T-helper 17 cell (primary cell): ENCODE data around the gene TBX1. TPM values are rescaled to one million over a fixed set of nuclear protein-coding genes. Genes with fewer than 3 reads are reported as not detected.

Experiments
- ATAC-seq: fragments of 150-1000 bp; cut with Tn5 transposase; 2 replicates; pipeline ENCODE4 v1.10.0; 2021; ENCODE audit warnings: mild to moderate bottlenecking, moderate library complexity
- DNase-seq, 3 donors: peaks; one replicate each; pipeline versions ENCODE4 v3.0.0 to v3.0.0-alpha.2; 2020 to 2021
- H3K9me3 ChIP-seq: one replicate; pipeline ENCODE4 v1.7.0; 2013; ENCODE audit warnings: low read length, mild to moderate bottlenecking; ENCODE audit not compliant: control insufficient read depth, poor library complexity, severe bottlenecking
- H3K27ac Mint-ChIP-seq: one replicate; pipeline ENCODE4 v1.8.0; 2022; ENCODE audit warnings: mild to moderate bottlenecking, moderate library complexity, mixed read lengths
- H3K27me3 Mint-ChIP-seq: one replicate; pipeline ENCODE4 v1.8.0; 2022; ENCODE audit warnings: mixed read lengths
- H3K36me3 Mint-ChIP-seq: one replicate; pipeline ENCODE4 v1.8.0; 2022; ENCODE audit warnings: low read depth, mixed read lengths
- H3K4me1 Mint-ChIP-seq: one replicate; pipeline ENCODE4 v1.8.0; 2022; ENCODE audit warnings: mild to moderate bottlenecking, mixed read lengths
- H3K4me3 Mint-ChIP-seq: one replicate; pipeline ENCODE4 v1.8.0; 2022; ENCODE audit warnings: mild to moderate bottlenecking, moderate library complexity, mixed read lengths
- total RNA-seq, 4 donors: library from RNA in 2 of 4; stranded (reverse) in 2 of 4; gene quantifications; one replicate each; pipeline ENCODE4 v1.2.3 and lab custom pipeline; 2022 to 2026

Gene TBX1
- total RNA-seq, 2 donors from 2014 or later = not detected

GRCh38 chr22:19747551-19747950 is 13.0 kb upstream of the TBX1 start:
- Mint-ChIP-seq H3K4me1 (no peaks in the 10 kb centered on the region), H3K27me3 (peaks cover 2% of the 10 kb centered on the region), H3K4me3 (no peak overlapping the region), H3K36me3 (no peaks in the 10 kb centered on the region), H3K27ac (no peak overlapping the region)
- no peaks in the 10 kb centered on the region for H3K9me3 ChIP-seq
- DNase-seq (no peak), ATAC-seq (no peak)

GRCh38 chr22:19748139-19748538 is 12.4 kb upstream of the TBX1 start:
- H3K27ac Mint-ChIP-seq = no peak overlapping the region
- peaks cover 6% of the 10 kb centered on the region for H3K27me3 Mint-ChIP-seq
- no peaks in the 10 kb centered on the region for H3K4me1 Mint-ChIP-seq
- H3K36me3 Mint-ChIP-seq = no peaks in the 10 kb centered on the region
- no peak for DNase-seq
- H3K4me3 Mint-ChIP-seq = no peak overlapping the region
- no peaks in the 10 kb centered on the region for H3K9me3 ChIP-seq
- ATAC-seq = no peak

DNA sequence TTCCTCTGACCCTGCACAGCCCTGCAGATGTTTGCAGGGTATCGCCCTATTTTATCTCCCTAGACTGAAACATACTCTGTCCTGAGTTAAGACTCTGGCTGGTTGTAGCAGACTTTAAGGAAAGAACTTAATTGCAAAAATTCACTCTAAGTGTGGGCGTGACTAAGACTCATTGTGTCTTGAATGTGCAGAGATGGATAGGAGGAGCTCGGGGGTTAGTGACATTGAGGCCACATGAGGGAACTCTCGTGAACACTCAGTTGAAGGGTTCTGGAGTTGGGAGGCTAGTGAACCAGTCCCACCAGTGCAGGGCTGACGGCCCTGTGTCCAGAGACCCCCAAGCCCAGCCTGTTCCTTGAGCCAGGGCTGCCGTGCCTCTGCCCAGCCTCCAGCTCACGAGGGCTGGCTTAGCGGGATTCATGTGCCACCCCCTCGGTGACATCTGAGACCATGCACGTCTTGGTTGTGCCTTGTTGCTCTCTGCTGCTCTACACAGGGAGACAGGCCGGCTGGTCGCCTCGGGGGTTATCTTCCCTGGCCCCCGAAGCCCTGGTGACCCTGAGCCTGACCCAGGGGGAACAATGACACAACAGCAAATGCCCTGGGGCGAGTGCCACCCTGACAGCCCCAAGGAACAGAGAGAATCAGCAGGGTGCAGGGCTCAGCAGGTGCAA is 11.4 kb upstream of the TBX1 start:
- no peaks in the 10 kb centered on the region for H3K4me1 Mint-ChIP-seq
- no peak overlapping the region for H3K27ac Mint-ChIP-seq
- ATAC-seq = no peak
- peaks cover 10% of the 10 kb centered on the region for H3K27me3 Mint-ChIP-seq
- H3K4me3 Mint-ChIP-seq = no peak overlapping the region
- DNase-seq = no peak
- no peaks in the 10 kb centered on the region for H3K9me3 ChIP-seq
- peaks cover 2% of the 10 kb centered on the region for H3K36me3 Mint-ChIP-seq

DNA sequence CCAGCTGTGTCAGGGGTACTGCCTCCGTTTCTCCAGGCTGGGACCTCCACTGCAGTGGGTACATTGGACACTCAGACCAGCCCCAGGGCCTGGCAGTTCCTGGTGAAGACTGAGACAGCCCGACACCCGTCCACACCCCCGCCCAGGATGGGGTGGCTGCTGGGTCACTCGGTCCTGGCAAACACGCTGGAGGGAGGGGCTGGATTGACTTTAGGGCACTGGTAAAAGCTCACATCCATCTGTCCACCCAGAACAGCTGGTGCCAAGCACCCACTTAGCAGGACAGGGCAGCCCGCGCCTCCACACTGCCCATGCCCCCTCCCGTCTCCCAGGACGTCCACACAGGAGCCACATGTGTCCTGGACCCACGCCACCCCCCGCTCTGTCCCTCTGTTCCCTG is 10.7 kb upstream of the TBX1 start:
- Mint-ChIP-seq H3K27me3 (peaks cover 15% of the 10 kb centered on the region), H3K4me1 (no peaks in the 10 kb centered on the region), H3K27ac (no peak overlapping the region), H3K36me3 (peaks cover 4% of the 10 kb centered on the region), H3K4me3 (no peak overlapping the region)
- H3K9me3 ChIP-seq = no peaks in the 10 kb centered on the region
- ATAC-seq (no peak), DNase-seq (no peak)

GRCh38 chr22:19750507-19751490 is 9.8 kb upstream of the TBX1 start:
- ATAC-seq (no peak), DNase-seq (no peak)
- H3K9me3 ChIP-seq = no peaks in the 10 kb centered on the region
- H3K27me3 Mint-ChIP-seq = peaks cover 16% of the 10 kb centered on the region
- H3K4me1 Mint-ChIP-seq = peaks cover 2% of the 10 kb centered on the region
- no peak overlapping the region for H3K27ac Mint-ChIP-seq
- H3K36me3 Mint-ChIP-seq = peaks cover 4% of the 10 kb centered on the region
- H3K4me3 Mint-ChIP-seq = no peak overlapping the region

DNA sequence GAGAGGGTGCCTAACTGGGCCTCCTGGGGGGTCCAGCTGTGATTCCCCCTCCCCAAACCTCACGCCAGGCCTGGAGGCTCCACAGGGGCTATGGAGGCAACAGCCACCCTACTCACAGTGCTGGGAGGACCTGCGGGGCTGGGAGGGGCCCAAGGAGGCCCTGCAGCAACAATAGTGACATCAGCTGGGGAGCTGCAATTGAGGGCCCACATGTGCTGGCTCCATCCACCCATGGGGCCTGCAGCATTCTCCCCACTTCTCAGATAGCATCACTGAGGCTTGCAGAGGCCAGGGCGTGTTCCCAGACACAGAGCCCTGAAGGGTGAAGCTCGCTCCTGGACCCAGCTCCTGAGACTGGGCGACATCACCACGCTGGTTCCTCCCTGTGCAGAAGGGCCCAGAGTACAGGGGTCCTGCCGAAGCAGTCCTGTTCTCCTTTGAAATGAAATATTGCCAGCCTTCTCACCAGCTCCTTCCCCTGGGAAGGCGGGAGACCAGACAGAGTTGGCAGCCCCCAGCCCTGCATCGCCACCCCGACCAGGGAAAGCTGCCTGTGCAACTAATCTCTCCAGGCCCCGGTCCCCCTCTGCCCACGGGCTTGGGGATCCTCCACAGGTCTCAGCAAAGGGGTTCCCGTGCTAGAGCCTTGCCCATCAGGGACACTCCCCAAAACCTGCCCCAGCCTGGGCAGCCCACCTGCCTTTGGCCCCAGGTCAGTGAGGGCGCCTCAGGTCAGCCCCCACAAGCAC is 8.9 kb upstream of the TBX1 start:
- no peak overlapping the region for H3K4me3 Mint-ChIP-seq
- peaks cover 8% of the 10 kb centered on the region for H3K4me1 Mint-ChIP-seq
- ATAC-seq = no peak
- H3K27ac Mint-ChIP-seq = no peak overlapping the region
- peaks cover 4% of the 10 kb centered on the region for H3K36me3 Mint-ChIP-seq
- no peak for DNase-seq
- H3K27me3 Mint-ChIP-seq = peaks cover 24% of the 10 kb centered on the region
- no peaks in the 10 kb centered on the region for H3K9me3 ChIP-seq

DNA sequence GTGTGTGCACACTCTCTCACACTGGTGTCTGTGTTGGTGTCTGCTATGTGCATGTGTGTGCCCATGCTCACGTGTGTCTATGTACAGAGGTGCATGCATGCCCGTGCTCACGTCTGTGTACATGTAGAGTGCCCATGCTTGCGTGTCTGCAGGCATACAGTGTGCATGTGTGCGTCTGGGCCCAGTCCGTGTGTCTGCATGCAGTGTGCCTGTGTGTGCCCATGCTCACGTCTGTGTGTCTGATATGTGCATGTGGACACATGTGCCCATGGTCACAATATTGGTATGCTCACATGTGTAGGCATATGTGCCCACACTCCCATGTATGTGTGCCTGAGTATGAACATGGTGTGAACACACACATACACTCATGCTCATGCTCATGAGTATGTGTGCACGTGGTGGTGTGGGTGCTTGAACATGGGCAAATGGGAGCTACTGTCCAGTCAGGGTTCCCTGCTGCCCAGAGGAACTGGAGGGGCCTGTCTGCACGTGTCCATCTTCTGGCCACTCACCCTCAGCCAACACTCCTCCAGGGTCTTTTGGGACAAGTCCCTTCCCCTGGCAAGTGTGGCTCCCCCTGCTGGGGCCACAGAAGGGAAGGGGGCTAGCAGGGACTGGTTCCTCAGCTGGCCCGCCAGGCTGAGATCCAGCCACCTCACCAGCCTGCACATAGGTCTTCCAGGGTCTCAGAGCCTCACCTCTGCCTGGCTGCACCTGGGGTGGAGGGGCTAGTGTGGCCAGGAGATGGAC is 7.3 kb upstream of the TBX1 start:
- H3K9me3 ChIP-seq = no peaks in the 10 kb centered on the region
- Mint-ChIP-seq H3K4me1 (peaks cover 14% of the 10 kb centered on the region), H3K27me3 (peaks cover 34% of the 10 kb centered on the region), H3K27ac (no peak overlapping the region), H3K4me3 (no peak overlapping the region), H3K36me3 (peaks cover 4% of the 10 kb centered on the region)
- DNase-seq (no peak), ATAC-seq (no peak)

GRCh38 chr22:19753996-19754700 is 6.4 kb upstream of the TBX1 start:
- no peak overlapping the region for H3K27ac Mint-ChIP-seq
- no peak overlapping the region for H3K4me3 Mint-ChIP-seq
- peaks cover 4% of the 10 kb centered on the region for H3K36me3 Mint-ChIP-seq

DNA sequence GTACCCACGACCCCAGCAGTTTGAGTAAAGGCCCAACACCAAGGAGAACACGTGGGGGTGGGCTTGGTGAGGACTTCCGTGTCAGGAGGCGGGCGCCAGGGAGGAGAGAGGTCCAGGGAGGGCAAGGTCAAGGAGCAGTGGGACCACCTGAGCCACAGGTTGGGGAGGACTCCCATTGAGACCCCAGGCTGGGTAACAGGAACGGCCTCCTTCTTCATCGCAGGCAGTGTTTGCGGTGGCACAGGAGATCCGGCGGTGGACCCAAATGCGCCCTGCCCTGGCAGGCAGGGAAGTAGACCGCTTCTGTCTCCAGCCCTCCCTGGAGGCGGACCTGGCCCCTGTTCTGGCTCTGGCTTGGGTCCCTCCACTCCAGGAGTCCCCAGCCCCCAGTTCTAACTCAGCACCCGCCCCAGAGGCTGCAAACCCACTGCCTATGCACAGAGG is 5.9 kb upstream of the TBX1 start:
- Mint-ChIP-seq H3K4me1 (peaks cover 17% of the 10 kb centered on the region), H3K27ac (no peak overlapping the region), H3K36me3 (peaks cover 4% of the 10 kb centered on the region), H3K4me3 (no peak overlapping the region), H3K27me3 (peaks cover 39% of the 10 kb centered on the region)
- DNase-seq (no peak), ATAC-seq (no peak)
- no peaks in the 10 kb centered on the region for H3K9me3 ChIP-seq

More at GRCh38 chr22:19753996-19754700, 6.4 kb upstream of the TBX1 start:
- ATAC-seq (no peak), DNase-seq (no peak)
- peaks cover 14% of the 10 kb centered on the region for H3K4me1 Mint-ChIP-seq
- H3K27me3 Mint-ChIP-seq = peaks cover 34% of the 10 kb centered on the region
- H3K9me3 ChIP-seq = no peaks in the 10 kb centered on the region

DNA sequence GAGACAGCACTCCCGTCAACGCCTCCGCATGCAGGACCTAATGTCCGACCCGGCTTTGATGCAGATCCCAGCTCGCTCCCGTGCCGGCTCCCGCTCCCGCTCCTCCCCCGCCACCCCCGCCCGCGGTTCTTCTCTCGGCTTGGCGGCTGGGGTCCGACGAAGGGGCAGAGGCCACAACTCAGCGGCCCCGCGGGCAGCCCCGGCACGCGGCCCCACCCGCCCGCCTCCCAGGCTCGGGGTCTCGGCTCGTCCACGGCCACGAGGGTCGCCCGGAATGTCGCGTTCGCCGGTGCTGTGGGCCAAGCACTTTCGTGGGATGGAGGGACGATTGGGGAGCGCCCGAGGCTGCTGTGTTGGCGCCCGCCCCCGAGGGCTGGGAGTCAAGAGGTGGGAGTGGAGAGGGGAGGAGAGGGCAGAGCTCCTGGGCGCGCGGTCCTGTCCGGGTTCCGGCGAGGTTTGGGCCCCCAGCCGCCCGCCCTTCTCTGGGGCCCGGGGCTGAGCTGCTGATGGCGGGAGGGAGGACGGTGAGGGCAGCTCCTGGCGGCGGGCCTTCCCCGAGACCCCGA is 5.3 kb upstream of the TBX1 start:
- Mint-ChIP-seq H3K27me3 (peaks cover 44% of the 10 kb centered on the region), H3K4me1 (peaks cover 23% of the 10 kb centered on the region), H3K27ac (no peak overlapping the region), H3K4me3 (no peak overlapping the region), H3K36me3 (peaks cover 9% of the 10 kb centered on the region)
- H3K9me3 ChIP-seq = no peaks in the 10 kb centered on the region
- DNase-seq (no peak), ATAC-seq (no peak)

- Mint-ChIP-seq H3K27me3 (peaks cover 46% of the 10 kb centered on the region), H3K4me3 (peak overlapping the region; percentile 87), H3K27ac (no peak overlapping the region), H3K36me3 (peaks cover 10% of the 10 kb centered on the region), H3K4me1 (peaks cover 24% of the 10 kb centered on the region)
- ATAC-seq (no peak), DNase-seq (no peak)
- no peaks in the 10 kb centered on the region for H3K9me3 ChIP-seq
Measured at GRCh38 chr22:19755722-19756287, 4.8 kb upstream of the TBX1 start.
